RWPE2 (cell line): Measurements from ENCODE around the gene STK33.
"Not testable (repeated sequence)": the region's sequence is repeated elsewhere in the genome, so short reads cannot be mapped to it uniquely, and the experiment has no call there.

Experiments used
- ATAC-seq: fragments of 200-7000 bp; cut with Tn5 transposase; 3 replicates; pipeline ENCODE4 v1.9.1; 2021; ENCODE audit warnings: low read depth
- DNase-seq: peaks from one replicate; pipeline ENCODE4 v3.0.0-alpha.2; 2020; ENCODE audit warnings: low spot score
- H3K27ac ChIP-seq: fragments of 450-650 bp; 2 replicates; pipeline ENCODE4 v1.5.1; 2017; ENCODE audit warnings: mild to moderate bottlenecking; ENCODE audit not compliant: poor library complexity, severe bottlenecking
- H3K27me3 ChIP-seq: fragments of 250-450 bp; sonication (Bioruptor Pico); 2 replicates; pipeline ENCODE4 v1.5.1; 2021; ENCODE audit warnings: mild to moderate bottlenecking, moderate library complexity; ENCODE audit not compliant: insufficient read depth, poor library complexity, severe bottlenecking
- H3K36me3 ChIP-seq: fragments of 250-450 bp; sonication (Bioruptor Pico); 2 replicates; pipeline ENCODE4 v1.5.1; 2020; ENCODE audit warnings: low read depth, mild to moderate bottlenecking, moderate library complexity
- H3K4me1 ChIP-seq: fragments of 250-450 bp; sonication (Bioruptor Pico); 2 replicates; pipeline ENCODE4 v1.5.1; 2021; ENCODE audit warnings: mild to moderate bottlenecking, moderate library complexity; ENCODE audit not compliant: insufficient read depth, poor library complexity, severe bottlenecking
- H3K4me3 ChIP-seq: fragments of 250-450 bp; sonication (Bioruptor Pico); 2 replicates; pipeline ENCODE4 v1.5.1; 2021; ENCODE audit warnings: mild to moderate bottlenecking, moderate library complexity; ENCODE audit not compliant: severe bottlenecking
- H3K9me3 ChIP-seq: fragments of 250-450 bp; sonication (Bioruptor Pico); 2 replicates; pipeline ENCODE4 v1.5.1; 2021; ENCODE audit warnings: mild to moderate bottlenecking, moderate library complexity; ENCODE audit not compliant: severe bottlenecking
- CTCF ChIP-seq: fragments of 450-650 bp; IDR thresholded peaks from one replicate; pipeline ENCODE4 v1.5.1; 2017; ENCODE audit warnings: mild to moderate bottlenecking, moderate library complexity; ENCODE audit not compliant: poor library complexity, severe bottlenecking

The STK33 gene

GRCh38 chr11:8477151-8477550 lies 116.9 kb downstream of the STK33 start:
- no peak for ATAC-seq
- H3K27me3 ChIP-seq: no peaks in the 10 kb centered on the region
- H3K27ac ChIP-seq: no peak overlapping the region
- H3K4me3 ChIP-seq: no peak overlapping the region
- no peaks in the 10 kb centered on the region for H3K4me1 ChIP-seq
- H3K9me3 ChIP-seq: no peaks in the 10 kb centered on the region
- no peak for TF ChIP-seq CTCF
- no peaks in the 10 kb centered on the region for H3K36me3 ChIP-seq
- no peak for DNase-seq

GRCh38 chr11:8467806-8468205 lies 126.2 kb downstream of the STK33 start:
- not testable (repeated sequence) for H3K27ac ChIP-seq, H3K9me3 ChIP-seq, ATAC-seq, H3K4me3 ChIP-seq, DNase-seq, H3K36me3 ChIP-seq, H3K27me3 ChIP-seq, H3K4me1 ChIP-seq

- not testable (repeated sequence) for DNase-seq, H3K36me3 ChIP-seq, H3K9me3 ChIP-seq
Measured at GRCh38 chr11:8467356-8467755, 126.7 kb downstream of the STK33 start.

GRCh38 chr11:8466884-8467283 lies 127.1 kb downstream of the STK33 start:
- not testable (repeated sequence) for H3K9me3 ChIP-seq, H3K4me3 ChIP-seq, H3K4me1 ChIP-seq, H3K27me3 ChIP-seq, H3K27ac ChIP-seq, DNase-seq, ATAC-seq, H3K36me3 ChIP-seq

More at GRCh38 chr11:8467356-8467755, 126.7 kb downstream of the STK33 start:
- not testable (repeated sequence) for ATAC-seq, H3K4me1 ChIP-seq, H3K27ac ChIP-seq, H3K4me3 ChIP-seq, H3K27me3 ChIP-seq

- Histone ChIP-seq H3K27me3 (no peaks in the 10 kb centered on the region), H3K9me3 (no peaks in the 10 kb centered on the region), H3K4me3 (no peak overlapping the region), H3K27ac (no peak overlapping the region), H3K4me1 (no peaks in the 10 kb centered on the region), H3K36me3 (no peaks in the 10 kb centered on the region)
- ATAC-seq (no peak), DNase-seq (no peak)
- TF ChIP-seq CTCF: no peak
Measured at GRCh38 chr11:8459711-8460399, 134.2 kb downstream of the STK33 start.

- no peaks in the 10 kb centered on the region for H3K27me3 ChIP-seq
- H3K36me3 ChIP-seq: no peaks in the 10 kb centered on the region
- H3K27ac ChIP-seq: no peak overlapping the region
- H3K9me3 ChIP-seq: no peaks in the 10 kb centered on the region
- ATAC-seq (no peak), DNase-seq (no peak)
- no peak for TF ChIP-seq CTCF
- no peaks in the 10 kb centered on the region for H3K4me1 ChIP-seq
- no peak overlapping the region for H3K4me3 ChIP-seq
Measured at GRCh38 chr11:8442301-8442700, 151.7 kb downstream of the STK33 start.
